Neural progenitor cell (in vitro differentiated cells): Measurements from ENCODE around the gene MT1H.

Experiments
- CTCF ChIP-seq: fragments of 200-600 bp; sonication (generic); IDR thresholded peaks from 2 replicates; pipeline ENCODE4 v1.5.1; 2017; ENCODE audit warnings: antibody characterized with exemption, mild to moderate bottlenecking
- EZH2 ChIP-seq: fragments of 200-600 bp; sonication (generic); IDR thresholded peaks from 2 replicates; pipeline ENCODE4 v1.6.1; 2017; ENCODE audit warnings: antibody characterized with exemption, mild to moderate bottlenecking, moderate library complexity
- EZH2phosphoT487 ChIP-seq: fragments of 200-600 bp; sonication (generic); IDR thresholded peaks from 2 replicates; pipeline ENCODE4 v1.6.1; 2017; ENCODE audit warnings: antibody characterized with exemption

GRCh38 chr16:56702836-56703235 is 33.2 kb downstream of the MT1H start:
- TF ChIP-seq CTCF (no peak), EZH2phosphoT487 (no peak), EZH2 (no peak)
